H1 (cell line): ENCODE measurements around the gene GSX1. TPM values are rescaled to one million over a fixed set of nuclear protein-coding genes. Genes with fewer than 3 reads are reported as not detected.

Experiments used
- ASH2L ChIP-seq: fragments of 200-600, 300-600 bp; sonication (generic); IDR thresholded peaks from one replicate; pipeline ENCODE4 v1.7.1; 2017; ENCODE audit warnings: low read length
- CBX8 ChIP-seq: fragments of 300-800, 300-1000 bp; sonication (generic); IDR thresholded peaks from 2 replicates; pipeline ENCODE4 v1.7.1; 2016; ENCODE audit warnings: low read depth, low read length, borderline replicate concordance
- EGR1 ChIP-seq: IDR thresholded peaks from 2 replicates; pipeline ENCODE4 v1.6.1; 2011; ENCODE audit warnings: low read depth, low read length, borderline replicate concordance
- JUN ChIP-seq: IDR thresholded peaks from 2 replicates; pipeline ENCODE4 v1.6.1; 2011; ENCODE audit warnings: low read depth, mild to moderate bottlenecking, improper control_type of control experiment, low read length
- NANOG ChIP-seq: IDR thresholded peaks from 2 replicates; pipeline ENCODE4 v1.6.1; 2011; ENCODE audit warnings: low read length, low read depth, mild to moderate bottlenecking, inconsistent platforms; ENCODE audit not compliant: insufficient read depth, poor library complexity, severe bottlenecking
- SP2 ChIP-seq: IDR thresholded peaks from 2 replicates; pipeline ENCODE4 v1.6.1; 2012; ENCODE audit warnings: mild to moderate bottlenecking, low read length, inconsistent platforms
- TAF1 ChIP-seq: IDR thresholded peaks from 2 replicates; pipeline ENCODE4 v1.6.1; 2011; ENCODE audit warnings: mild to moderate bottlenecking, low read depth, low read length
- polyA plus RNA-seq, 7 experiments: library from polyadenylated mRNA; depleted of rRNA in 3 of 7; stranded (reverse) in 5 of 7; unstranded in 2 of 7; fragments of >200 nt in 5 of 7; fragments of 200-250 nt in 2 of 7; gene quantifications; 1 replicate in 5 of 7; 2 replicates in 1 of 7; 4 replicates in 1 of 7; pipeline versions ENCODE4 v1.2.1 to v1.2.3, GENCODE V29; 2011 to 2013; ENCODE audit warnings: missing spikeins in 2 of 7, mixed read lengths in 2 of 7
- total RNA-seq: library from RNA; stranded (reverse); fragmentation: NEBNext Ultra II Directional; extraction: Animal tissue kit (Norgen Biotek cat#: 25700); gene quantifications from 2 replicates; pipeline ENCODE4 v1.2.1, GENCODE V29; 2021
- TF ChIP-seq, protein P1 (sequence below): IDR thresholded peaks from 2 replicates; pipeline ENCODE4 v1.6.1; 2012; ENCODE audit warnings: low read length, inconsistent platforms
- TF ChIP-seq, protein P2 (sequence below), 3 experiments: IDR thresholded peaks; 1 replicate in 2 of 3; 2 replicates in 1 of 3; pipeline versions ENCODE4 v1.5.1 to v1.6.1; 2011; ENCODE audit warnings: low read length in 3 of 3, mild to moderate bottlenecking in 3 of 3, inconsistent platforms in 2 of 3, low read depth in 1 of 3, moderate library complexity in 1 of 3; ENCODE audit not compliant: insufficient read depth in 1 of 3; ENCODE audit errors: control extremely low read depth in 1 of 3

GSX1 gene
- total and polyA plus RNA-seq, 2 of the 8 experiments (the other 6 are each of a cell fraction or from before 2014, with no cell fraction given), result not detected

DNA sequence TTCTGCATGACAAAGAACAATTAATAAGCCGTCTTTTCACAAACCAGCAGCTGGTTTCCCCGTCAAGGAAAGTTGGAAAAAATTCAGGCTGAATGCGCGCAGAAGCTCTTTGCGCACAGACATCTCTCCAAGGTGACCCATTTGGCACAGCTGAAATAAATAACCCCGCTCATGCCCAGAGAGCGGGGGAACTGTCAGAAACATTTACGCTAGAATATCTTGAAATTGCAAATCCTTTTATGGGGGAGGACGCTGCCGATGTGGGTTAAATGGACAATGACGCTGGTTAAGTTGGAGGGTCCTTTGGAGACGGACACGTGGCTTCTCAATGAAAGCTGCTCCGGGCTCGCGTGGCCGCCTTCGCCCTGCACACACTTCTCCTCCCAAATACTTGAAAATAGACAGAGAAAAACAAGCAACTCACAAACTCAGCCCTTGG is 30.6 kb downstream of the GSX1 start (continued):
- TF ChIP-seq NANOG (no peak), ASH2L (no peak), JUN (no peak), TAF1 (no peak), CBX8 (no peak), SP2 (no peak), EGR1 (no peak)
- TF ChIP-seq, protein P1, sequence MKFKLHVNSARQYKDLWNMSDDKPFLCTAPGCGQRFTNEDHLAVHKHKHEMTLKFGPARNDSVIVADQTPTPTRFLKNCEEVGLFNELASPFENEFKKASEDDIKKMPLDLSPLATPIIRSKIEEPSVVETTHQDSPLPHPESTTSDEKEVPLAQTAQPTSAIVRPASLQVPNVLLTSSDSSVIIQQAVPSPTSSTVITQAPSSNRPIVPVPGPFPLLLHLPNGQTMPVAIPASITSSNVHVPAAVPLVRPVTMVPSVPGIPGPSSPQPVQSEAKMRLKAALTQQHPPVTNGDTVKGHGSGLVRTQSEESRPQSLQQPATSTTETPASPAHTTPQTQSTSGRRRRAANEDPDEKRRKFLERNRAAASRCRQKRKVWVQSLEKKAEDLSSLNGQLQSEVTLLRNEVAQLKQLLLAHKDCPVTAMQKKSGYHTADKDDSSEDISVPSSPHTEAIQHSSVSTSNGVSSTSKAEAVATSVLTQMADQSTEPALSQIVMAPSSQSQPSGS, result no peak
- TF ChIP-seq, protein P2, sequence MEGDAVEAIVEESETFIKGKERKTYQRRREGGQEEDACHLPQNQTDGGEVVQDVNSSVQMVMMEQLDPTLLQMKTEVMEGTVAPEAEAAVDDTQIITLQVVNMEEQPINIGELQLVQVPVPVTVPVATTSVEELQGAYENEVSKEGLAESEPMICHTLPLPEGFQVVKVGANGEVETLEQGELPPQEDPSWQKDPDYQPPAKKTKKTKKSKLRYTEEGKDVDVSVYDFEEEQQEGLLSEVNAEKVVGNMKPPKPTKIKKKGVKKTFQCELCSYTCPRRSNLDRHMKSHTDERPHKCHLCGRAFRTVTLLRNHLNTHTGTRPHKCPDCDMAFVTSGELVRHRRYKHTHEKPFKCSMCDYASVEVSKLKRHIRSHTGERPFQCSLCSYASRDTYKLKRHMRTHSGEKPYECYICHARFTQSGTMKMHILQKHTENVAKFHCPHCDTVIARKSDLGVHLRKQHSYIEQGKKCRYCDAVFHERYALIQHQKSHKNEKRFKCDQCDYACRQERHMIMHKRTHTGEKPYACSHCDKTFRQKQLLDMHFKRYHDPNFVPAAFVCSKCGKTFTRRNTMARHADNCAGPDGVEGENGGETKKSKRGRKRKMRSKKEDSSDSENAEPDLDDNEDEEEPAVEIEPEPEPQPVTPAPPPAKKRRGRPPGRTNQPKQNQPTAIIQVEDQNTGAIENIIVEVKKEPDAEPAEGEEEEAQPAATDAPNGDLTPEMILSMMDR (IDR thresholded peaks at IDR 0.05; ENCODE audit: control extremely low read depth in 1 of 3, insufficient read depth in 1 of 3, low read depth in 1 of 3, low read length in 3 of 3), result no peak
